Measurements from ENCODE around the gene OCA2. TPM values are rescaled to one million over a fixed set of nuclear protein-coding genes. Genes with fewer than 3 reads are reported as not detected.
"Not testable (repeated sequence)": the region's sequence is repeated elsewhere in the genome, so short reads cannot be mapped to it uniquely, and the experiment has no call there.

OCA2 gene
- total and polyA plus RNA-seq, 10 donors, result 0.39 to 3.0 (median 1.0) TPM

- H3K4me1 ChIP-seq, result peaks cover 0 to 7% (median 0%) of the 10 kb centered on the region in 6 donors
- no peaks in the 10 kb centered on the region for H3K9me3 ChIP-seq
- no peaks in the 10 kb centered on the region for H3K27me3 ChIP-seq (replicated peaks in 1 of 7)
- H3K27ac ChIP-seq, result no peak overlapping the region
- H3K4me3 ChIP-seq, result no peak overlapping the region
- intact Hi-C loops (cut with DNase I; ENCODE audit: low total_unique reads), result no loop called here
- TF ChIP-seq CTCF (IDR thresholded peaks at IDR 0.05 in 8 of 11, conservative IDR thresholded peaks at IDR 0.05 in 3 of 11), result no peak
- TF ChIP-seq POLR2A (IDR thresholded peaks at IDR 0.05), result no peak
- TF ChIP-seq POLR2AphosphoS5 (IDR thresholded peaks at IDR 0.05), result no peak
- WGBS, 5 donors, result 85 to 96% (median 89%) methylated on average over 27 to 28 of the region's 28 CpGs
- no peak for DNase-seq
- H3K36me3 ChIP-seq, result peaks cover 0 to 86% (median 41%) of the 10 kb centered on the region in 6 donors
These were observed 23.2 kb upstream of the OCA2 start for GRCh38 chr15:28122038-28122949.

- peaks cover 0 to 88% (median 48%) of the 10 kb centered on the region in 6 donors for H3K36me3 ChIP-seq
- H3K4me3 ChIP-seq; DNase-seq; H3K27me3 ChIP-seq (replicated peaks in 1 of 7); H3K9me3 ChIP-seq; H3K4me1 ChIP-seq; intact Hi-C loops (cut with DNase I; ENCODE audit: low total_unique reads); H3K27ac ChIP-seq: not testable (repeated sequence)
- 92 to 100% (median 95%) methylated on average over 2 to 12 of the region's 16 CpGs for WGBS, 5 donors
These were observed 22.5 kb upstream of the OCA2 start for GRCh38 chr15:28121577-28121976.

- Histone ChIP-seq H3K27me3 (replicated peaks in 1 of 7) (no peaks in the 10 kb centered on the region), H3K9me3 (no peaks in the 10 kb centered on the region), H3K36me3 (peaks cover 0 to 99% (median 60%) of the 10 kb centered on the region in 6 donors), H3K4me3 (no peak overlapping the region), H3K4me1 (no peaks in the 10 kb centered on the region), H3K27ac (no peak overlapping the region)
- DNase-seq, result no peak
- no peak for TF ChIP-seq POLR2A (IDR thresholded peaks at IDR 0.05)
- TF ChIP-seq CTCF (IDR thresholded peaks at IDR 0.05 in 8 of 11, conservative IDR thresholded peaks at IDR 0.05 in 3 of 11), result no peak
- no peak for TF ChIP-seq POLR2AphosphoS5 (IDR thresholded peaks at IDR 0.05)
- 94 to 98% (median 96%) methylated on average over 4 of the region's 4 CpGs for WGBS, 5 donors
- intact Hi-C loops (cut with DNase I; ENCODE audit: low total_unique reads), result no loop called here
These were observed 21.2 kb upstream of the OCA2 start for GRCh38 chr15:28120359-28120640.

GRCh38 chr15:28118531-28118930 lies 19.4 kb upstream of the OCA2 start:
- Histone ChIP-seq H3K27me3 (replicated peaks in 1 of 7) (no peaks in the 10 kb centered on the region), H3K27ac (no peak overlapping the region), H3K36me3 (peaks cover 0 to 99% (median 71%) of the 10 kb centered on the region in 6 donors), H3K9me3 (no peaks in the 10 kb centered on the region), H3K4me1 (no peaks in the 10 kb centered on the region), H3K4me3 (no peak overlapping the region)
- TF ChIP-seq CTCF (IDR thresholded peaks at IDR 0.05 in 8 of 11, conservative IDR thresholded peaks at IDR 0.05 in 3 of 11) (no peak), POLR2AphosphoS5 (IDR thresholded peaks at IDR 0.05) (no peak), POLR2A (IDR thresholded peaks at IDR 0.05) (no peak)
- 93 to 98% (median 96%) methylated on average over 10 of the region's 10 CpGs for WGBS, 5 donors
- no peak for DNase-seq
- intact Hi-C loops (cut with DNase I; ENCODE audit: low total_unique reads), result no loop called here
